NCI-H1105 (cell line): ENCODE data around the gene PIGL.
A peak's percentile ranks its signal among the peaks of the same experiment; 100 is the strongest.

Experiments
- DNase-seq: peaks from one replicate; lab custom pipeline; 2025; lab: John Stamatoyannopoulos, UW

The PIGL gene

GRCh38 chr17:16353317-16354174, 136.5 kb downstream of the PIGL start, which contains the start of gene CENPV:
Gene CENPV (minus strand): TSS chr17:16353469. CDS start chr17:16353436, 33 bp downstream.
- peak; percentile 59 for DNase-seq

- no peak for DNase-seq
Measured at GRCh38 chr17:16354585-16354984, 137.6 kb downstream of the PIGL start.

GRCh38 chr17:16358394-16358793, 141.4 kb downstream of the PIGL start:
- no peak for DNase-seq

- no peak for DNase-seq
Measured at GRCh38 chr17:16361874-16362273, 144.9 kb downstream of the PIGL start.

- peak; percentile 78 for DNase-seq
Measured at GRCh38 chr17:16363749-16364536, 146.9 kb downstream of the PIGL start.

- DNase-seq, result no peak
Measured at GRCh38 chr17:16364625-16365024, 147.6 kb downstream of the PIGL start.

- no peak for DNase-seq
Measured at GRCh38 chr17:16371742-16372141, 154.7 kb downstream of the PIGL start.

GRCh38 chr17:16374146-16374938, 157.3 kb downstream of the PIGL start:
- DNase-seq, result no peak
